Smooth muscle cell (in vitro differentiated cells): ENCODE measurements around the gene GNS. TPM values are rescaled to one million over a fixed set of nuclear protein-coding genes. Genes with fewer than 3 reads are reported as not detected.

Experiments used
- DNase-seq: peaks from one replicate; lab custom pipeline; 2025; ENCODE audit not compliant: unreplicated experiment; lab: John Stamatoyannopoulos, UW
- H2AFZ ChIP-seq: fragments of 200-600 bp; sonication (generic); 2 replicates; pipeline ENCODE4 v1.6.0; 2016; ENCODE audit warnings: antibody characterized with exemption, low read depth, mild to moderate bottlenecking
- H3F3A ChIP-seq: fragments of 200-600 bp; sonication (generic); 2 replicates; pipeline ENCODE4 v1.6.0; 2017; ENCODE audit warnings: antibody characterized with exemption, low read depth
- H3K27ac ChIP-seq: fragments of 200-600 bp; sonication (generic); 2 replicates; pipeline ENCODE4 v1.5.1; 2016; ENCODE audit warnings: low read depth, mild to moderate bottlenecking
- H3K27me3 ChIP-seq: fragments of 200-600 bp; sonication (generic); 2 replicates; pipeline ENCODE4 v1.6.1; 2016; ENCODE audit warnings: low read depth, mild to moderate bottlenecking
- H3K36me3 ChIP-seq: fragments of 200-600 bp; sonication (generic); 2 replicates; pipeline ENCODE4 v1.5.1; 2016; ENCODE audit warnings: low read depth
- H3K4me1 ChIP-seq: fragments of 200-600 bp; sonication (generic); 2 replicates; pipeline ENCODE4 v1.5.1; 2016; ENCODE audit warnings: low read depth
- H3K4me2 ChIP-seq: fragments of 200-600 bp; sonication (generic); 2 replicates; pipeline ENCODE4 v1.6.0; 2016; ENCODE audit warnings: mild to moderate bottlenecking
- H3K4me3 ChIP-seq: fragments of 200-600 bp; sonication (generic); 2 replicates; pipeline ENCODE4 v1.5.1; 2016; ENCODE audit warnings: mild to moderate bottlenecking
- H3K79me2 ChIP-seq: fragments of 200-600 bp; sonication (generic); 2 replicates; pipeline ENCODE4 v1.6.0; 2016; ENCODE audit warnings: low read depth, mild to moderate bottlenecking
- H3K9ac ChIP-seq: fragments of 200-600 bp; sonication (generic); 2 replicates; pipeline ENCODE4 v1.6.0; 2016; ENCODE audit warnings: low read depth
- H3K9me3 ChIP-seq: fragments of 200-600 bp; sonication (generic); replicated peaks from 2 replicates; pipeline ENCODE4 v1.5.1; 2016; ENCODE audit warnings: low read depth
- H4K20me1 ChIP-seq: fragments of 200-600 bp; sonication (generic); 2 replicates; pipeline ENCODE4 v1.6.0; 2016; ENCODE audit warnings: low read depth
- CTCF ChIP-seq: fragments of 200-600 bp; sonication (generic); IDR thresholded peaks from 2 replicates; pipeline ENCODE4 v1.5.1; 2017; ENCODE audit warnings: borderline replicate concordance, mild to moderate bottlenecking, antibody characterized with exemption; ENCODE audit not compliant: insufficient read depth, poor library complexity, severe bottlenecking
- WGBS: methylation state at CpG from one replicate; pipeline ENCODE4 v1.1.7; 2016; ENCODE audit warnings: low lambda C conversion rate; 5-methylcytosine and 5-hydroxymethylcytosine counted together
- polyA plus RNA-seq: library from polyadenylated mRNA; unstranded; fragments of >200 nt; fragmentation: Nextera tagmentation; extraction: Ambion mirVana; gene quantifications from 2 replicates; pipeline ENCODE4 v1.2.1, GENCODE V29; 2016
- total RNA-seq: library from RNA; depleted of rRNA; stranded (reverse); fragments of >200 nt; gene quantifications from 2 replicates; pipeline ENCODE4 v1.2.3, GENCODE V29; 2014

GNS gene
- total and polyA plus RNA-seq, 2 experiments from 2014 or later: 36.4 to 64.9 TPM

GRCh38 chr12:64700532-64700931 lies 58.7 kb downstream of the GNS start:
- Histone ChIP-seq H3K4me2 (no peak overlapping the region), H3K4me1 (no peaks in the 10 kb centered on the region), H3K79me2 (no peaks in the 10 kb centered on the region), H3K27me3 (no peaks in the 10 kb centered on the region), H3K9me3 (no peaks in the 10 kb centered on the region), H3K27ac (no peak overlapping the region), H4K20me1 (no peaks in the 10 kb centered on the region), H3F3A (no peaks in the 10 kb centered on the region), H3K36me3 (no peaks in the 10 kb centered on the region), H3K9ac (no peak overlapping the region), H3K4me3 (no peak overlapping the region), H2AFZ (no peak overlapping the region)
- no peak for TF ChIP-seq CTCF
- 90% methylated on average over 1 of the region's 1 CpG for WGBS
- no peak for DNase-seq

- H3K79me2 ChIP-seq: no peaks in the 10 kb centered on the region
- H3K27me3 ChIP-seq: no peaks in the 10 kb centered on the region
- no peak overlapping the region for H3K4me2 ChIP-seq
- 96% methylated on average over 12 of the region's 12 CpGs for WGBS
- H3K4me1 ChIP-seq: no peaks in the 10 kb centered on the region
- H2AFZ ChIP-seq: no peak overlapping the region
- H3K4me3 ChIP-seq: no peak overlapping the region
- no peak overlapping the region for H3K9ac ChIP-seq
- no peak for DNase-seq
- no peaks in the 10 kb centered on the region for H4K20me1 ChIP-seq
- H3F3A ChIP-seq: no peaks in the 10 kb centered on the region
- no peak for TF ChIP-seq CTCF
- H3K9me3 ChIP-seq: no peaks in the 10 kb centered on the region
- no peak overlapping the region for H3K27ac ChIP-seq
- H3K36me3 ChIP-seq: no peaks in the 10 kb centered on the region
These were observed 59.6 kb downstream of the GNS start for GRCh38 chr12:64699504-64700115.

- H2AFZ ChIP-seq: no peak overlapping the region
- no peaks in the 10 kb centered on the region for H3K36me3 ChIP-seq
- H3F3A ChIP-seq: no peaks in the 10 kb centered on the region
- H3K27ac ChIP-seq: no peak overlapping the region
- H3K4me2 ChIP-seq: no peak overlapping the region
- peaks cover 17% of the 10 kb centered on the region for H3K4me1 ChIP-seq
- no peak overlapping the region for H3K9ac ChIP-seq
- H3K4me3 ChIP-seq: no peak overlapping the region
- TF ChIP-seq CTCF: peak; percentile 44
- H3K79me2 ChIP-seq: no peaks in the 10 kb centered on the region
- no peaks in the 10 kb centered on the region for H4K20me1 ChIP-seq
- DNase-seq: no peak
- 94% methylated on average over 1 of the region's 1 CpG for WGBS
- H3K9me3 ChIP-seq: no peaks in the 10 kb centered on the region
- no peaks in the 10 kb centered on the region for H3K27me3 ChIP-seq
These were observed 63.0 kb downstream of the GNS start for GRCh38 chr12:64696080-64696741.

- Histone ChIP-seq H3F3A (no peaks in the 10 kb centered on the region), H3K9ac (no peak overlapping the region), H3K79me2 (no peaks in the 10 kb centered on the region), H3K36me3 (no peaks in the 10 kb centered on the region), H3K4me1 (peaks cover 20% of the 10 kb centered on the region), H3K4me2 (no peak overlapping the region), H4K20me1 (no peaks in the 10 kb centered on the region), H3K27ac (no peak overlapping the region), H3K4me3 (no peak overlapping the region), H3K27me3 (no peaks in the 10 kb centered on the region), H3K9me3 (no peaks in the 10 kb centered on the region), H2AFZ (no peak overlapping the region)
- no peak for TF ChIP-seq CTCF
- 92% methylated on average over 5 of the region's 5 CpGs for WGBS
- DNase-seq: no peak
These were observed 63.7 kb downstream of the GNS start for GRCh38 chr12:64695550-64695949.
